ENCODE measurements around the gene TWSG1. TPM values are rescaled to one million over a fixed set of nuclear protein-coding genes. Genes with fewer than 3 reads are reported as not detected.

The TWSG1 gene
- total and polyA plus RNA-seq, 2 donors = 7.8 to 10.6 TPM

DNA sequence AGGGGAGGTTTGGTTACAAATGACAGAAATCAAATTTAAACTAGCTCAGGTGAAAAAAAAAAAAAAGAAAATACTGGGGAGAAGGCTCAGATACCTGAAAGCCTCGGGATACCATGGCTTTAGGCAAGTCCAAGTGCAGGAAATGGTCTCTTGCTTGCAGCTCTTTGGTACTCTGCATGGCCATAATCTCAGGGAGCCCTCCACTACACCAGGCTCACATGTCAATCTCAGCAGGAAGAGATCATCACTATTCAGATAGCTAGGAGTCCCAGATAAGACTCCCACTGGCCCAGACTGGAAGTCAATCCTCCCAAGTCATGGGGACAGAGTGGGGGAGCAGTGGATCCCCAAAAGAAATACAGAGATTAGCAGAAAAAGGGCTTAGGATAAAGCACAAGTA, 75.9 kb downstream of the TWSG1 start:
- Histone ChIP-seq H3K36me3 (ENCODE audit: control insufficient read depth in 2 of 2, insufficient read depth in 2 of 2, low read length in 1 of 2) (no peaks in the 10 kb centered on the region), H3K4me3 (ENCODE audit: low read length in 2 of 2) (no peak overlapping the region), H3K4me1 (ENCODE audit: control insufficient read depth in 2 of 2, insufficient read depth in 2 of 2, low read length in 2 of 2) (no peaks in the 10 kb centered on the region), H3K9me3 (ENCODE audit: control insufficient read depth in 2 of 2, insufficient read depth in 1 of 2, low read length in 1 of 2) (no peaks in the 10 kb centered on the region), H3K27me3 (ENCODE audit: control insufficient read depth in 2 of 2, insufficient read depth in 1 of 2, low read length in 1 of 2) (no peaks in the 10 kb centered on the region), H3K27ac (ENCODE audit: low read depth in 1 of 2, low read length in 1 of 2) (no peak overlapping the region)
- 73% methylated on average over 1 of the region's 1 CpG for WGBS
- DNase-seq (ENCODE audit: low read depth in 6 of 9, low spot score in 9 of 9) = no peak

DNA sequence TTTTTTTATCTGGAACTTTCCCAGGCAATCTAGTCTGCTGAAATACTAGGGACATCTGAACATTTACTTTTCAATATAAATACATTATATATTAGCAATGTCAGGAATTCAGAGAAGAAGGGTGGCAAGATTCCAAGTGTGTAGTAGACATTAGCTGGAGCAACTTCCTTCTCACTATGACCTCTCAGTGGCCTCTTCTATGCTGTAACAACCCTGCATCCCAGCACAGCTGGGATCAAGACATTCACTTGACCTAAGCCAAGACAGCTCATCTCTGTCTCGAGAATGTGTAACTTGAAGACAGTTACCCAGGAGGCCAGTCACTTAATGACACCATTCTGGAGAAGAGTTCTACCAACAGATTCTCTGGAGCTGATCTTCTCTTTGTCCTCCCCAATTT, 79.0 kb downstream of the TWSG1 start:
- Histone ChIP-seq H3K4me1 (ENCODE audit: control insufficient read depth in 2 of 2, insufficient read depth in 2 of 2, low read length in 2 of 2) (no peaks in the 10 kb centered on the region), H3K27ac (ENCODE audit: low read depth in 1 of 2, low read length in 1 of 2) (no peak overlapping the region), H3K4me3 (ENCODE audit: low read length in 2 of 2) (no peak overlapping the region), H3K9me3 (ENCODE audit: control insufficient read depth in 2 of 2, insufficient read depth in 1 of 2, low read length in 1 of 2) (no peaks in the 10 kb centered on the region), H3K27me3 (ENCODE audit: control insufficient read depth in 2 of 2, insufficient read depth in 1 of 2, low read length in 1 of 2) (no peaks in the 10 kb centered on the region), H3K36me3 (ENCODE audit: control insufficient read depth in 2 of 2, insufficient read depth in 2 of 2, low read length in 1 of 2) (no peaks in the 10 kb centered on the region)
- DNase-seq (ENCODE audit: low read depth in 6 of 9, low spot score in 9 of 9) = no peak
- WGBS = 94% methylated on average over 1 of the region's 1 CpG

GRCh38 chr18:9416563-9417072, 82.0 kb downstream of the TWSG1 start:
- H3K27me3 ChIP-seq (ENCODE audit: control insufficient read depth in 2 of 2, insufficient read depth in 1 of 2, low read length in 1 of 2) = no peaks in the 10 kb centered on the region
- H3K4me3 ChIP-seq (ENCODE audit: low read length in 2 of 2) = no peak overlapping the region
- no peaks in the 10 kb centered on the region for H3K36me3 ChIP-seq (ENCODE audit: control insufficient read depth in 2 of 2, insufficient read depth in 2 of 2, low read length in 1 of 2)
- H3K4me1 ChIP-seq (ENCODE audit: control insufficient read depth in 2 of 2, insufficient read depth in 2 of 2, low read length in 2 of 2) = no peaks in the 10 kb centered on the region
- H3K9me3 ChIP-seq (ENCODE audit: control insufficient read depth in 2 of 2, insufficient read depth in 1 of 2, low read length in 1 of 2) = no peaks in the 10 kb centered on the region
- peak overlapping the region in 1 of 2 donors; percentile 31 for H3K27ac ChIP-seq (ENCODE audit: low read depth in 1 of 2, low read length in 1 of 2)
- DNase-seq (ENCODE audit: low read depth in 6 of 9, low spot score in 9 of 9) = no peak
- 95% methylated on average over 6 of the region's 6 CpGs for WGBS

GRCh38 chr18:9417073-9417851, 82.7 kb downstream of the TWSG1 start:
- H3K27ac ChIP-seq (ENCODE audit: low read depth in 1 of 2, low read length in 1 of 2) = peak overlapping the region in 1 of 2 donors; percentile 31
- H3K4me1 ChIP-seq (ENCODE audit: control insufficient read depth in 2 of 2, insufficient read depth in 2 of 2, low read length in 2 of 2) = no peaks in the 10 kb centered on the region
- 94% methylated on average over 18 of the region's 18 CpGs for WGBS

DNA sequence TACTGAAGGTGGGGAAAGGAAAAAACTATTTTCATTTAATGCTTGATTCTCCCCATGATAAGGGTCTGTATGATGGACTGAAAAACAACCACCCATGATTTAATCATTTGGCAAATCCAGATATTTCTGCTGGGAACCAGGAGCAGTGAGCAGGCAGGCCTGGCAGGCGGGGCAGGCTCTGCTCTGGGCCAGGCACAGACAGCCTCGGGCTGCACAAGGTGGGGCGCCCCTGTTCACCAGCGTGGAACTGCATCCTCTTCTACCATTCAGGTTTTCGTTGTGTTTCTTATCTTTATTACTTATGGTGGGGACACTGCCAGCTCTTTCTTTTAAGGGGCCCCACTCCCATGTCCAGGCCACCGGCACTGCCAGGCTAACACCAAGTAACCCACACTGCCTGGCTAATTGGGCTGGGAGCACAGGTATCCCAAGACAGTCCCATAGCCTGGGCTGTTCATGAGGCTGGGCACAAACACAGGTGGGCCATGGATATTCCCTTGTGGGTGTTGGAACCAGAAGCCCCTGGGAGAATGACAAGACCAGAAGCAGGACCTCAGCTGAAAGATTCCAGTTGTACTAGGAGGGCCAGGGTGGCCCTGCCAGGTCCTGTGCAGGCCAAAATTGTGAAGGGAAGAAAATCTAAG, 83.6 kb downstream of the TWSG1 start:
- DNase-seq (ENCODE audit: low read depth in 6 of 9, low spot score in 9 of 9) = no peak

More at GRCh38 chr18:9417073-9417851, 82.7 kb downstream of the TWSG1 start:
- H3K4me3 ChIP-seq (ENCODE audit: low read length in 2 of 2) = no peak overlapping the region
- no peak for DNase-seq (ENCODE audit: low read depth in 6 of 9, low spot score in 9 of 9)
- no peaks in the 10 kb centered on the region for H3K27me3 ChIP-seq (ENCODE audit: control insufficient read depth in 2 of 2, insufficient read depth in 1 of 2, low read length in 1 of 2)
- H3K36me3 ChIP-seq (ENCODE audit: control insufficient read depth in 2 of 2, insufficient read depth in 2 of 2, low read length in 1 of 2) = no peaks in the 10 kb centered on the region
- H3K9me3 ChIP-seq (ENCODE audit: control insufficient read depth in 2 of 2, insufficient read depth in 1 of 2, low read length in 1 of 2) = no peaks in the 10 kb centered on the region

GRCh38 chr18:9419956-9420631, 85.5 kb downstream of the TWSG1 start:
- Histone ChIP-seq H3K27me3 (ENCODE audit: control insufficient read depth in 2 of 2, insufficient read depth in 1 of 2, low read length in 1 of 2) (no peaks in the 10 kb centered on the region), H3K36me3 (ENCODE audit: control insufficient read depth in 2 of 2, insufficient read depth in 2 of 2, low read length in 1 of 2) (no peaks in the 10 kb centered on the region), H3K4me1 (ENCODE audit: control insufficient read depth in 2 of 2, insufficient read depth in 2 of 2, low read length in 2 of 2) (no peaks in the 10 kb centered on the region), H3K4me3 (ENCODE audit: low read length in 2 of 2) (no peak overlapping the region), H3K27ac (ENCODE audit: low read depth in 1 of 2, low read length in 1 of 2) (no peak overlapping the region), H3K9me3 (ENCODE audit: control insufficient read depth in 2 of 2, insufficient read depth in 1 of 2, low read length in 1 of 2) (no peaks in the 10 kb centered on the region)
- 89% methylated on average over 5 of the region's 5 CpGs for WGBS
- DNase-seq (ENCODE audit: low read depth in 6 of 9, low spot score in 9 of 9) = no peak

More for the DNA sequence above, 83.6 kb downstream of the TWSG1 start:
- H3K27me3 ChIP-seq (ENCODE audit: control insufficient read depth in 2 of 2, insufficient read depth in 1 of 2, low read length in 1 of 2) = no peaks in the 10 kb centered on the region
- H3K27ac ChIP-seq (ENCODE audit: low read depth in 1 of 2, low read length in 1 of 2) = no peak overlapping the region
- no peak overlapping the region for H3K4me3 ChIP-seq (ENCODE audit: low read length in 2 of 2)
- WGBS = 96% methylated on average over 6 of the region's 6 CpGs
- no peaks in the 10 kb centered on the region for H3K36me3 ChIP-seq (ENCODE audit: control insufficient read depth in 2 of 2, insufficient read depth in 2 of 2, low read length in 1 of 2)
- no peaks in the 10 kb centered on the region for H3K4me1 ChIP-seq (ENCODE audit: control insufficient read depth in 2 of 2, insufficient read depth in 2 of 2, low read length in 2 of 2)
- no peaks in the 10 kb centered on the region for H3K9me3 ChIP-seq (ENCODE audit: control insufficient read depth in 2 of 2, insufficient read depth in 1 of 2, low read length in 1 of 2)

- Histone ChIP-seq H3K27ac (ENCODE audit: low read depth in 1 of 2, low read length in 1 of 2) (no peak overlapping the region), H3K4me3 (ENCODE audit: low read length in 2 of 2) (no peak overlapping the region), H3K36me3 (ENCODE audit: control insufficient read depth in 2 of 2, insufficient read depth in 2 of 2, low read length in 1 of 2) (no peaks in the 10 kb centered on the region), H3K27me3 (ENCODE audit: control insufficient read depth in 2 of 2, insufficient read depth in 1 of 2, low read length in 1 of 2) (no peaks in the 10 kb centered on the region), H3K4me1 (ENCODE audit: control insufficient read depth in 2 of 2, insufficient read depth in 2 of 2, low read length in 2 of 2) (no peaks in the 10 kb centered on the region), H3K9me3 (ENCODE audit: control insufficient read depth in 2 of 2, insufficient read depth in 1 of 2, low read length in 1 of 2) (no peaks in the 10 kb centered on the region)
- no peak for DNase-seq (ENCODE audit: low read depth in 6 of 9, low spot score in 9 of 9)
- WGBS = 95% methylated on average over 9 of the region's 9 CpGs
These were observed 86.7 kb downstream of the TWSG1 start for GRCh38 chr18:9421096-9421900.

DNA sequence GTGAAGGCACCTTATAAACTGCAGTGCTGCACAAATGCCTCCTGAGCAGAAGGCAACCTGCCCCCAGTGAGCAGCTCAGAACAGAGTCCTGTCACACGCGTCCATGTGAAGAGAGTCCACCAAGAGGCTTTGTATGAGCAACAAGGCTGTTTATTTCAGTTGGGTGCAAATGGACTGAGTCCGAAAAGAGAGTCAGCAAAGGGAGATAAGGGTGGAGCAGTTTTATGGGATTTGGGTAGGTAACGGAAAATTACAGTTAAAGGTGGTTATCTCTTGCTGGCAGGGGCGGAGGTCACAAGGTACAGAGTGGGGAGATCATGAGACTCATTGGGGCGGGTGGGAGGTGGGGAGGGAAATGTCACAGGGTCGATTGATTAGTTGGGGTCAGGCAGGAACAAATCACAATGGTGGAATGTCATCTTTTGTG, 87.3 kb downstream of the TWSG1 start:
- Histone ChIP-seq H3K4me1 (ENCODE audit: control insufficient read depth in 2 of 2, insufficient read depth in 2 of 2, low read length in 2 of 2) (no peaks in the 10 kb centered on the region), H3K4me3 (ENCODE audit: low read length in 2 of 2) (no peak overlapping the region), H3K27ac (ENCODE audit: low read depth in 1 of 2, low read length in 1 of 2) (no peak overlapping the region), H3K27me3 (ENCODE audit: control insufficient read depth in 2 of 2, insufficient read depth in 1 of 2, low read length in 1 of 2) (no peaks in the 10 kb centered on the region), H3K9me3 (ENCODE audit: control insufficient read depth in 2 of 2, insufficient read depth in 1 of 2, low read length in 1 of 2) (no peaks in the 10 kb centered on the region), H3K36me3 (ENCODE audit: control insufficient read depth in 2 of 2, insufficient read depth in 2 of 2, low read length in 1 of 2) (no peaks in the 10 kb centered on the region)
- DNase-seq (ENCODE audit: low read depth in 6 of 9, low spot score in 9 of 9) = no peak
- WGBS = 97% methylated on average over 7 of the region's 7 CpGs

Measured in thymus (tissue), 11 donors.